Measurements from ENCODE around the gene TOGARAM2.
"Not testable (repeated sequence)": the region's sequence is repeated elsewhere in the genome, so short reads cannot be mapped to it uniquely, and the experiment has no call there.

TOGARAM2 gene

GRCh38 chr2:29066271-29066860 lies 85.3 kb downstream of the TOGARAM2 start:
- peak overlapping the region; percentile 76 for H3K27ac ChIP-seq

GRCh38 chr2:29066997-29067605 lies 86.0 kb downstream of the TOGARAM2 start:
- peak; percentile 84 for DNase-seq (ENCODE audit: low read depth, low spot score)
- peak overlapping the region; percentile 76 for H3K27ac ChIP-seq

More at GRCh38 chr2:29066271-29066860, 85.3 kb downstream of the TOGARAM2 start:
- peak; percentile 45 for DNase-seq (ENCODE audit: low read depth, low spot score)

- DNase-seq (ENCODE audit: low read depth, low spot score), result peak; percentile 69
- peak overlapping the region; percentile 76 for H3K27ac ChIP-seq
Measured at GRCh38 chr2:29068513-29068912, 87.4 kb downstream of the TOGARAM2 start.

GRCh38 chr2:29070526-29070925 lies 89.4 kb downstream of the TOGARAM2 start:
- H3K27ac ChIP-seq, result no peak overlapping the region
- DNase-seq (ENCODE audit: low read depth, low spot score), result no peak

- H3K27ac ChIP-seq, result no peak overlapping the region
- no peak for DNase-seq (ENCODE audit: low read depth, low spot score)
Measured at GRCh38 chr2:29071032-29071975, 90.2 kb downstream of the TOGARAM2 start.

GRCh38 chr2:29072251-29072650 lies 91.2 kb downstream of the TOGARAM2 start:
- no peak for DNase-seq (ENCODE audit: low read depth, low spot score)
- H3K27ac ChIP-seq, result no peak overlapping the region

- DNase-seq (ENCODE audit: low read depth, low spot score), result no peak
- H3K27ac ChIP-seq, result no peak overlapping the region
Measured at GRCh38 chr2:29072971-29073725, 92.0 kb downstream of the TOGARAM2 start.

GRCh38 chr2:29073933-29074332 lies 92.8 kb downstream of the TOGARAM2 start:
- H3K27ac ChIP-seq, result no peak overlapping the region
- no peak for DNase-seq (ENCODE audit: low read depth, low spot score)

- no peak within 1 kb of the TSS for H3K27ac ChIP-seq
- DNase-seq (ENCODE audit: low read depth, low spot score), result no peak
Measured at GRCh38 chr2:29074411-29074810, 93.3 kb downstream of the TOGARAM2 start, which contains the start of gene PCARE. Gene PCARE (minus strand): TSS chr2:29074523. CDS start chr2:29074261, 262 bp downstream.

- DNase-seq (ENCODE audit: low read depth, low spot score), result no peak
- no peak overlapping the region for H3K27ac ChIP-seq
Measured at GRCh38 chr2:29075894-29076705, 95.0 kb downstream of the TOGARAM2 start.

GRCh38 chr2:29079887-29080286 lies 98.8 kb downstream of the TOGARAM2 start:
- DNase-seq (ENCODE audit: low read depth, low spot score), result no peak

GRCh38 chr2:29080886-29081743 lies 100.0 kb downstream of the TOGARAM2 start:
- no peak overlapping the region for H3K27ac ChIP-seq
- DNase-seq (ENCODE audit: low read depth, low spot score), result no peak

More at GRCh38 chr2:29079887-29080286, 98.8 kb downstream of the TOGARAM2 start:
- no peak overlapping the region for H3K27ac ChIP-seq

GRCh38 chr2:29082804-29083495 lies 101.9 kb downstream of the TOGARAM2 start:
- H3K27ac ChIP-seq, result no peak overlapping the region
- no peak for DNase-seq (ENCODE audit: low read depth, low spot score)

- H3K27ac ChIP-seq, result no peak overlapping the region
- no peak for DNase-seq (ENCODE audit: low read depth, low spot score)
Measured at GRCh38 chr2:29084554-29084953, 103.5 kb downstream of the TOGARAM2 start.

GRCh38 chr2:29090311-29090710 lies 109.2 kb downstream of the TOGARAM2 start:
- not testable (repeated sequence) for H3K27ac ChIP-seq; DNase-seq (ENCODE audit: low read depth, low spot score)

GRCh38 chr2:29096969-29097368 lies 115.9 kb downstream of the TOGARAM2 start:
- no peak for DNase-seq (ENCODE audit: low read depth, low spot score)
- H3K27ac ChIP-seq, result no peak overlapping the region

GRCh38 chr2:29097569-29097968 lies 116.5 kb downstream of the TOGARAM2 start:
- DNase-seq (ENCODE audit: low read depth, low spot score), result no peak
- no peak overlapping the region for H3K27ac ChIP-seq

GRCh38 chr2:29100564-29100963 lies 119.5 kb downstream of the TOGARAM2 start:
- H3K27ac ChIP-seq, result no peak overlapping the region
- no peak for DNase-seq (ENCODE audit: low read depth, low spot score)
